ENCODE data around the gene PPY.

- TF ChIP-seq POLR2A (IDR thresholded peaks at IDR 0.05; ENCODE audit: low read length) (no peak), GATA1 (IDR thresholded peaks at IDR 0.05; ENCODE audit: low read depth, low read length) (no peak)
These were observed 20.2 kb upstream of the PPY start for GRCh38 chr17:43962479-43962878.

Data from erythroblast (primary cell).